ENCODE data around the gene SMYD5.

DNA sequence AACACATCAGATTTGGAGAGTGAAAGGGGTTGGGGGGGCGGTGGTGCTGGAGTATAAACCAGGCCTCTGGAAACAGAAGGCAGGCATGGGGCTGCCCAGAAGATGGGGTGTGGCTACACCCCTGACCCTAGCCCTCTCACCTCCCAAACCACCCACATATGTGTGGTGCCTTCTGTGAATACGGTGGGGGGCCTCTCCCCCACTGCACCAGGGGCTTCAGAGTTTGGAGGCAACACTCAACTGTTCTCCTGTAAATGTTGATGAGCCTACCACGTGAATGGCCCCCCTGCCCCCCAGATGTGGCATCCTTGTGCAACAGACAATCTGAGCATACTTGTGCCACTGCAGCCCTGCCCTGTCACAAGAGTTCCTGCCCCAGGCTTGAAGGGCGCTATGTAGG, 50.7 kb downstream of the SMYD5 start:
- TF ChIP-seq EZH2 (IDR thresholded peaks at IDR 0.05; ENCODE audit: insufficient read depth, low read length): no peak
- TF ChIP-seq, protein P1, sequence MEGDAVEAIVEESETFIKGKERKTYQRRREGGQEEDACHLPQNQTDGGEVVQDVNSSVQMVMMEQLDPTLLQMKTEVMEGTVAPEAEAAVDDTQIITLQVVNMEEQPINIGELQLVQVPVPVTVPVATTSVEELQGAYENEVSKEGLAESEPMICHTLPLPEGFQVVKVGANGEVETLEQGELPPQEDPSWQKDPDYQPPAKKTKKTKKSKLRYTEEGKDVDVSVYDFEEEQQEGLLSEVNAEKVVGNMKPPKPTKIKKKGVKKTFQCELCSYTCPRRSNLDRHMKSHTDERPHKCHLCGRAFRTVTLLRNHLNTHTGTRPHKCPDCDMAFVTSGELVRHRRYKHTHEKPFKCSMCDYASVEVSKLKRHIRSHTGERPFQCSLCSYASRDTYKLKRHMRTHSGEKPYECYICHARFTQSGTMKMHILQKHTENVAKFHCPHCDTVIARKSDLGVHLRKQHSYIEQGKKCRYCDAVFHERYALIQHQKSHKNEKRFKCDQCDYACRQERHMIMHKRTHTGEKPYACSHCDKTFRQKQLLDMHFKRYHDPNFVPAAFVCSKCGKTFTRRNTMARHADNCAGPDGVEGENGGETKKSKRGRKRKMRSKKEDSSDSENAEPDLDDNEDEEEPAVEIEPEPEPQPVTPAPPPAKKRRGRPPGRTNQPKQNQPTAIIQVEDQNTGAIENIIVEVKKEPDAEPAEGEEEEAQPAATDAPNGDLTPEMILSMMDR (IDR thresholded peaks at IDR 0.05; ENCODE audit: insufficient read depth, low read depth, low read length): no peak

All from astrocyte (in vitro differentiated cells and primary cell).